GM10266 (cell line): Measurements from ENCODE around the gene ANKRD35.

Experiments
- DNase-seq: peaks from one replicate; pipeline ENCODE4 v3.0.0; 2012; ENCODE audit errors: extremely low spot score
- CTCF ChIP-seq: IDR thresholded peaks from 2 replicates; pipeline ENCODE4 v1.5.1; 2012; ENCODE audit warnings: mild to moderate bottlenecking, low read depth; ENCODE audit not compliant: control insufficient read depth, insufficient read depth; ENCODE audit errors: missing control alignments

The ANKRD35 gene

GRCh38 chr1:145886390-145886789, 724 bp upstream of the ANKRD35 start:
- no peak for TF ChIP-seq CTCF
- no peak for DNase-seq

DNA sequence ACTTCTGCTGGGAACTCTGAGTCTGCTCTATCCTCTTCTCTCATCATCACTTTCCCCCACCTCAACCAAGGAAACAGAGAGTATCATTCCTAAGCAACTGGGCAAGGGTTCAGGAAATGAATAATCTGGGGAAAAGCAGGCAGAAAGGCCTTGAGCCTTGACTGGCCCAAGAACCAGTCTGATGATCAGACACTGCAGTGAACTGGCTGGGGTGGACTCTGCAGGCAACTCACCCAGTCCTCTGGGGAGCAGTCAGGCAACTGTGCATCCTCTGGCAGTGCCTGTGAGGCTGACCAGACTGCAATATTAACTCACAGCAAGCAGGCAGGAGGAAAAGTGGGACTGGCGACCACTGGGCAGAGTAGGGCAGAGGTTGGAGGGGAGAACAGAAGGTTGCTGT, 991 bp downstream of the ANKRD35 start:
- TF ChIP-seq CTCF = no peak
- DNase-seq = no peak

DNA sequence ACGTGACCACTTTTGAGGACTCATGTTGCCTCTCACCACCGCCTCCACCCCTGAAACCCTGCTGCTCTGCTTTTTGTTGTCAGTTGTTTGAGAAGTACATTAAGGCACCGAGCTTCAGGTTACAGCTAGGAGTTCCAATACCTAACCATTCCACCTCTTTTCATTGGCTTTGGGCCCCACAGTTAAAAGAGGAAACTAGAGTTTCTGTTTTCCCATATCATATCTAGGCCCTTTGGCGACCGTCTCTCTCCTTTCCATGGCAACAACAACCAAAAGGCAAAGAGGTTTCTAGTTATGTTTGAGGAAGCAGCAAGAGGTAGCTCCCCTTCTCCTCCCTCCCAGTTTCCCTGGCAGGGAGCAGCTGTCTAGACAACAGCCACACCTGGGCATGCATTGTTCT, 5.9 kb downstream of the ANKRD35 start:
- DNase-seq = no peak
- no peak for TF ChIP-seq CTCF

DNA sequence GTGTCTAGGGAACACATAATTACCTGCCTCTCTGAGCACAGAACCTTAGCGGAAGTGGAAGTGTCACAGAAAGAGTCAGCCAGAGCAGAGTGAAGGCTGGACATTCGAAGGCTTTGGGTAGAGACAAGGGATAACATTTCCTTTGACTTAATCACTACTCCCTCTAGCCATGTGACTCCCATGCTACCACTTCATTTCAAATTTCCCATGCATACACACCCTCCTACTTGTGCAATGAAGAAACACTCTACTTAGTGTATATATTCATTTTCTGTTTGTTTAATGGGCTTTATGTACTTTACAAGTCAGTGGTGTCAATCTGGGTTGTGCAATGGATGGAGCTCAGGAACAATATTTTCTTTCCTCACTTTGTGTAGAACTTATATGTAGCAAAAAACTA, 6.9 kb downstream of the ANKRD35 start:
- no peak for DNase-seq
- TF ChIP-seq CTCF = no peak

GRCh38 chr1:145877923-145878486, 7.7 kb downstream of the ANKRD35 start:
- DNase-seq = no peak
- TF ChIP-seq CTCF = no peak

DNA sequence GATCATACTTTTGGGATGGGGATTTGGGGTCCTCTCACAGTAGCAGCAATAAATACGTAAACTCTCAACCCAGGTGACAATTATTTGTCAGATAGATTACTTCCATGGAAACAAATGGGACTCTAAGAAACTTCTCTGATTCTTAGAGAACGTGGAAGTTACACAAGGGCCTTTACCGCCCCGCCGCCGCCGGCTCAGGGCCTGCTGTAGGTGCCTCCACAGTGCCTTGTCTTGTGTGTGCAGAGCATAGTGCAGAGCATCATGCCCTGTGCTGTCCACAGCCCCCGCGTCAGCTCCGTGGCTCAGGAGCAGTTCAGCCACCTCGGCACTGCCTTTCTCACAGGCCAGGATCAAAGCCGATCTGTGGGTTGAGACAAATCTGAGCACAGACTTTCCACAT, 11.0 kb downstream of the ANKRD35 start:
- no peak for DNase-seq
- no peak for TF ChIP-seq CTCF

GRCh38 chr1:145871994-145872924, 13.4 kb downstream of the ANKRD35 start:
- no peak for TF ChIP-seq CTCF
- DNase-seq = peak; percentile 55
